Testis (tissue), 2 donors: Measurements from ENCODE around the gene WDFY4.

Experiments used
- POLR2A ChIP-seq: fragments of 450-650 bp; IDR thresholded peaks from one replicate; pipeline ENCODE4 v1.6.1; 2017; ENCODE audit warnings: antibody characterized with exemption, mild to moderate bottlenecking, moderate library complexity
- TF ChIP-seq, protein P1 (sequence below), 3 experiments: fragments of 450-650 bp in 2 of 3; fragments of 200-600 bp in 1 of 3; sonication (generic) in 1 of 3; IDR thresholded peaks; one replicate each; pipeline ENCODE4 v1.5.1; 2016 to 2019; ENCODE audit warnings: antibody characterized with exemption in 3 of 3, mild to moderate bottlenecking in 2 of 3, moderate library complexity in 1 of 3

- TF ChIP-seq, protein P1, sequence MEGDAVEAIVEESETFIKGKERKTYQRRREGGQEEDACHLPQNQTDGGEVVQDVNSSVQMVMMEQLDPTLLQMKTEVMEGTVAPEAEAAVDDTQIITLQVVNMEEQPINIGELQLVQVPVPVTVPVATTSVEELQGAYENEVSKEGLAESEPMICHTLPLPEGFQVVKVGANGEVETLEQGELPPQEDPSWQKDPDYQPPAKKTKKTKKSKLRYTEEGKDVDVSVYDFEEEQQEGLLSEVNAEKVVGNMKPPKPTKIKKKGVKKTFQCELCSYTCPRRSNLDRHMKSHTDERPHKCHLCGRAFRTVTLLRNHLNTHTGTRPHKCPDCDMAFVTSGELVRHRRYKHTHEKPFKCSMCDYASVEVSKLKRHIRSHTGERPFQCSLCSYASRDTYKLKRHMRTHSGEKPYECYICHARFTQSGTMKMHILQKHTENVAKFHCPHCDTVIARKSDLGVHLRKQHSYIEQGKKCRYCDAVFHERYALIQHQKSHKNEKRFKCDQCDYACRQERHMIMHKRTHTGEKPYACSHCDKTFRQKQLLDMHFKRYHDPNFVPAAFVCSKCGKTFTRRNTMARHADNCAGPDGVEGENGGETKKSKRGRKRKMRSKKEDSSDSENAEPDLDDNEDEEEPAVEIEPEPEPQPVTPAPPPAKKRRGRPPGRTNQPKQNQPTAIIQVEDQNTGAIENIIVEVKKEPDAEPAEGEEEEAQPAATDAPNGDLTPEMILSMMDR (IDR thresholded peaks at IDR 0.05) = no peak
- TF ChIP-seq POLR2A = no peak
These were observed 339.1 kb downstream of the WDFY4 start for GRCh38 chr10:49023752-49024151.
